ENCODE measurements around the gene METTL21A.

METTL21A gene

GRCh38 chr2:207635468-207636200, 10.4 kb upstream of the METTL21A start:
- Mint-ChIP-seq H3K9me3 (peaks cover 9% of the 10 kb centered on the region), H3K4me1 (ENCODE audit: low read depth) (no peaks in the 10 kb centered on the region), H3K27me3 (ENCODE audit: low read depth) (no peaks in the 10 kb centered on the region)

GRCh38 chr2:207633686-207634085, 8.5 kb upstream of the METTL21A start:
- Mint-ChIP-seq H3K4me1 (ENCODE audit: low read depth) (no peaks in the 10 kb centered on the region), H3K36me3 (ENCODE audit: low read depth) (no peaks in the 10 kb centered on the region), H3K9me3 (no peaks in the 10 kb centered on the region), H3K4me3 (no peak overlapping the region), H3K27ac (no peak overlapping the region), H3K27me3 (ENCODE audit: low read depth) (no peaks in the 10 kb centered on the region)

More at GRCh38 chr2:207635468-207636200, 10.4 kb upstream of the METTL21A start:
- Mint-ChIP-seq H3K36me3 (ENCODE audit: low read depth) (peaks cover 2% of the 10 kb centered on the region), H3K27ac (no peak overlapping the region), H3K4me3 (no peak overlapping the region)

- Mint-ChIP-seq H3K27ac (no peak overlapping the region), H3K9me3 (no peaks in the 10 kb centered on the region), H3K4me3 (no peak overlapping the region), H3K27me3 (ENCODE audit: low read depth) (peaks cover under 1% of the 10 kb centered on the region), H3K36me3 (ENCODE audit: low read depth) (no peaks in the 10 kb centered on the region), H3K4me1 (ENCODE audit: low read depth) (no peaks in the 10 kb centered on the region)
Observed at GRCh38 chr2:207632575-207633493, 7.6 kb upstream of the METTL21A start.

- Mint-ChIP-seq H3K27ac (no peak overlapping the region), H3K4me1 (ENCODE audit: low read depth) (peaks cover 3% of the 10 kb centered on the region), H3K27me3 (ENCODE audit: low read depth) (peaks cover 6% of the 10 kb centered on the region), H3K9me3 (no peaks in the 10 kb centered on the region), H3K36me3 (ENCODE audit: low read depth) (no peaks in the 10 kb centered on the region), H3K4me3 (no peak overlapping the region)
Observed at GRCh38 chr2:207630491-207630890, 5.3 kb upstream of the METTL21A start.

- Mint-ChIP-seq H3K27ac (no peak overlapping the region), H3K4me3 (no peak overlapping the region), H3K4me1 (ENCODE audit: low read depth) (peaks cover 3% of the 10 kb centered on the region), H3K9me3 (no peaks in the 10 kb centered on the region), H3K27me3 (ENCODE audit: low read depth) (peaks cover 6% of the 10 kb centered on the region), H3K36me3 (ENCODE audit: low read depth) (no peaks in the 10 kb centered on the region)
Observed at GRCh38 chr2:207629553-207629952, 4.4 kb upstream of the METTL21A start.

GRCh38 chr2:207624185-207625013, 795 bp downstream of the METTL21A start:
- H3K36me3 Mint-ChIP-seq (ENCODE audit: low read depth) = peaks cover 8% of the 10 kb centered on the region
- peaks cover 30% of the 10 kb centered on the region for H3K4me1 Mint-ChIP-seq (ENCODE audit: low read depth)
- H3K27ac Mint-ChIP-seq = peak overlapping the region; percentile 90

GRCh38 chr2:207621501-207622039, 3.6 kb downstream of the METTL21A start:
- H3K36me3 Mint-ChIP-seq (ENCODE audit: low read depth) = peaks cover 17% of the 10 kb centered on the region
- no peaks in the 10 kb centered on the region for H3K9me3 Mint-ChIP-seq
- no peak overlapping the region for H3K27ac Mint-ChIP-seq
- no peak overlapping the region for H3K4me3 Mint-ChIP-seq
- no peaks in the 10 kb centered on the region for H3K27me3 Mint-ChIP-seq (ENCODE audit: low read depth)
- H3K4me1 Mint-ChIP-seq (ENCODE audit: low read depth) = peaks cover 37% of the 10 kb centered on the region

More at GRCh38 chr2:207624185-207625013, 795 bp downstream of the METTL21A start:
- H3K27me3 Mint-ChIP-seq (ENCODE audit: low read depth) = peaks cover 6% of the 10 kb centered on the region
- H3K4me3 Mint-ChIP-seq = peak overlapping the region; percentile 84
- H3K9me3 Mint-ChIP-seq = no peaks in the 10 kb centered on the region

GRCh38 chr2:207619764-207620203, 5.4 kb downstream of the METTL21A start:
- peaks cover 19% of the 10 kb centered on the region for H3K36me3 Mint-ChIP-seq (ENCODE audit: low read depth)
- no peaks in the 10 kb centered on the region for H3K27me3 Mint-ChIP-seq (ENCODE audit: low read depth)
- peak overlapping the region; percentile 27 for H3K4me3 Mint-ChIP-seq
- peak overlapping the region; percentile 71 for H3K27ac Mint-ChIP-seq
- peaks cover 37% of the 10 kb centered on the region for H3K4me1 Mint-ChIP-seq (ENCODE audit: low read depth)
- H3K9me3 Mint-ChIP-seq = no peaks in the 10 kb centered on the region

GRCh38 chr2:207617011-207617671, 8.1 kb downstream of the METTL21A start:
- Mint-ChIP-seq H3K9me3 (no peaks in the 10 kb centered on the region), H3K27ac (no peak overlapping the region), H3K4me3 (no peak overlapping the region), H3K27me3 (ENCODE audit: low read depth) (no peaks in the 10 kb centered on the region), H3K4me1 (ENCODE audit: low read depth) (peaks cover 22% of the 10 kb centered on the region), H3K36me3 (ENCODE audit: low read depth) (peaks cover 13% of the 10 kb centered on the region)

GRCh38 chr2:207616185-207616584, 9.0 kb downstream of the METTL21A start:
- Mint-ChIP-seq H3K9me3 (no peaks in the 10 kb centered on the region), H3K36me3 (ENCODE audit: low read depth) (peaks cover 11% of the 10 kb centered on the region), H3K4me1 (ENCODE audit: low read depth) (peaks cover 20% of the 10 kb centered on the region), H3K4me3 (no peak overlapping the region), H3K27me3 (ENCODE audit: low read depth) (no peaks in the 10 kb centered on the region), H3K27ac (no peak overlapping the region)

- no peak overlapping the region for H3K4me3 Mint-ChIP-seq
- no peaks in the 10 kb centered on the region for H3K9me3 Mint-ChIP-seq
- peaks cover 11% of the 10 kb centered on the region for H3K36me3 Mint-ChIP-seq (ENCODE audit: low read depth)
- H3K4me1 Mint-ChIP-seq (ENCODE audit: low read depth) = peaks cover 13% of the 10 kb centered on the region
- H3K27ac Mint-ChIP-seq = no peak overlapping the region
- no peaks in the 10 kb centered on the region for H3K27me3 Mint-ChIP-seq (ENCODE audit: low read depth)
Observed at GRCh38 chr2:207614824-207615223, 10.4 kb downstream of the METTL21A start.

GRCh38 chr2:207612714-207613113, 12.5 kb downstream of the METTL21A start:
- Mint-ChIP-seq H3K27me3 (ENCODE audit: low read depth) (no peaks in the 10 kb centered on the region), H3K4me1 (ENCODE audit: low read depth) (peaks cover 6% of the 10 kb centered on the region), H3K9me3 (no peaks in the 10 kb centered on the region), H3K36me3 (ENCODE audit: low read depth) (peaks cover 20% of the 10 kb centered on the region), H3K4me3 (no peak overlapping the region), H3K27ac (no peak overlapping the region)

- H3K36me3 Mint-ChIP-seq (ENCODE audit: low read depth) = peaks cover 15% of the 10 kb centered on the region
Observed at GRCh38 chr2:207606829-207607228, 18.4 kb downstream of the METTL21A start.

More at GRCh38 chr2:207606829-207607228, 18.4 kb downstream of the METTL21A start:
- Mint-ChIP-seq H3K4me1 (ENCODE audit: low read depth) (peaks cover 10% of the 10 kb centered on the region), H3K4me3 (no peak overlapping the region), H3K9me3 (no peaks in the 10 kb centered on the region), H3K27ac (no peak overlapping the region), H3K27me3 (ENCODE audit: low read depth) (no peaks in the 10 kb centered on the region)

Data from T-helper 1 cell treated with Interleukin-12 subunit alpha and Interleukin-12 subunit beta and Interleukin-4 antibody, amounts not matched to agents 30 μg/mL and 1 μg/mL, for 36 hours (primary cell).